SK-N-MC (cell line): Measurements from ENCODE around the gene ANKS1B.

Source experiments
- EZH2 ChIP-seq: fragments of 200-600 bp; sonication (generic); IDR thresholded peaks from one replicate; pipeline ENCODE4 v1.6.1; 2017; ENCODE audit warnings: antibody characterized with exemption
- POLR2AphosphoS5 ChIP-seq: IDR thresholded peaks from 2 replicates; pipeline ENCODE4 v1.6.1; 2012; ENCODE audit warnings: mild to moderate bottlenecking, low read depth, low read length, borderline replicate concordance

GRCh38 chr12:100027671-100028070, 42.9 kb upstream of the ANKS1B start:
- TF ChIP-seq EZH2, result no peak
- TF ChIP-seq POLR2AphosphoS5, result no peak
